ENCODE measurements around the gene NXPH3. TPM values are rescaled to one million over a fixed set of nuclear protein-coding genes. Genes with fewer than 3 reads are reported as not detected.

NXPH3 gene
- 2.2 and 2.3 TPM in 2 replicates for total RNA-seq (2014; rRNA removed; shearing (Covaris generic))

DNA sequence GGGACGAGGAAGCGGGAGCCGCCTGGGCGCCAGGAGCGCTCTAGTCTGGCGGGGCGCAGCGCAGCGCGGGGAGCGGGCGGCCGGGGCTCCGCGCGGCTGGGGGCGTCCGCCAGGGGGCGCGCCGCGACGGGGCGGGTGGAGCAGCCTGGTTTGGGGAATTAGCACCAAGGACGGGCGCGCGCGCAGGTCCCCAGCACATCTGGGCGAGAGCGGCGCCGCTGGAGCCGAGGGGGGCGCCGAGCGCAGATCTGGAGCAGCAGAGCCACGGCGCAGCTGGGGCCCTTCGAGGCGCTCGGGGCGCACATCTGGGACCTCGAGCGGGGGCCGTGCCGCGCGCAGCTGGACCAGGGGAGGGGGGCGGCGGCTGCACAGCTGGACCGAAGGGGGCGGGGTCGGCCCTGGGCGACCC, at the start of gene NXPH3:
Gene NXPH3, plus strand, starts transcription at position 193 of the 409 bp plus-strand sequence. CDS start 349 bp downstream, outside the sequence.
- H3K36me3 ChIP-seq, result no peaks in the 10 kb centered on the region
- 0 out of 2 replicates have a peak, but pooled peaks cover 5% of the 10 kb centered on the region for H3K9me3 ChIP-seq (replicated peaks)
- peak; percentile 60 to 75 for DNase-seq (ENCODE audit: low read depth in 1 of 2, low spot score in 2 of 2)
- no peak within 1 kb of the TSS for H3K27ac ChIP-seq
- peaks cover 19% of the 10 kb centered on the region for H3K4me1 ChIP-seq (replicated peaks)
- peaks cover 8% of the 10 kb centered on the region; the same call in 1 of the 2 replicates for H3K27me3 ChIP-seq (replicated peaks)
- peak within 1 kb of the TSS; percentile 52 for H3K4me3 ChIP-seq

DNA sequence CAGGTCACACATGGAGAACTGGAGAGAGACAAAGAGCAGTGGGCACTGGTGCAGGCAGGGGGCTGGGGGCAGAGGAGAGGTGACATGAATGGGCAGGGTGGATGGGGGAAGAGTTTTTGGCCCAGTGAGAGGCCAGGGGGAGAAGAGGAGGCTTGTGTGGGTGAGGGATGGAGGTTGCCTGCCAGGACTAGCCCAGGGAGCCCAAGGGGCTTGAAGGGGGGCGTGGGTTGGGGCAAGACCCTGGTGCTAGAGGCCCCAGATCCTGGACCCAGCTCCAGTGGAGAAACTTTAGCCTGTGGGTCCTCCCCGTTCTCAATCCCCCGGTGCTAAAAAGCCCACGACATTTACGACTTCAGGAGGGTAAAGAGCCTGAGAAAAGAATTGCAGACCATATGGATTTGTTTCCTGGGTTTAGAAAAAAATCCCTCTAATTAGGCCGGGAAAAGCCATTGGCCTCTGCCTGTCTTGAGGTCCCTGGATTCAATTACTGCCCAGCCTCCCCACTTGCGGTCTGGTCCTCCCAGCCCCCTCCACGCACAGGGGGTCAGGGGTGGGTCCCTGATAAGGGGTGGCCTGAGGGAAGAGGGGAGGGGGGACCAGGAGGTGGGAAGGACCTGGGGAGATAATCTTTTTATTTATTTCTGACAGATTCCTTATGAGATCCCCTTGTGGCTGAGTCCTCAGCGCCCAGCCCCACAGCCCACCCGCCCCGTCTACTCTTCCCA, 47.6 kb upstream of the NXPH3 start:
- no peak for DNase-seq (ENCODE audit: low read depth in 1 of 2, low spot score in 2 of 2)
- no peak overlapping the region for H3K4me3 ChIP-seq
- H3K4me1 ChIP-seq (replicated peaks), result peaks cover 4% of the 10 kb centered on the region; the same call in 1 of the 2 replicates
- H3K9me3 ChIP-seq (replicated peaks), result no peaks in the 10 kb centered on the region
- H3K27me3 ChIP-seq (replicated peaks), result peaks cover 15% of the 10 kb centered on the region
- no peaks in the 10 kb centered on the region for H3K36me3 ChIP-seq
- no peak overlapping the region for H3K27ac ChIP-seq

DNA sequence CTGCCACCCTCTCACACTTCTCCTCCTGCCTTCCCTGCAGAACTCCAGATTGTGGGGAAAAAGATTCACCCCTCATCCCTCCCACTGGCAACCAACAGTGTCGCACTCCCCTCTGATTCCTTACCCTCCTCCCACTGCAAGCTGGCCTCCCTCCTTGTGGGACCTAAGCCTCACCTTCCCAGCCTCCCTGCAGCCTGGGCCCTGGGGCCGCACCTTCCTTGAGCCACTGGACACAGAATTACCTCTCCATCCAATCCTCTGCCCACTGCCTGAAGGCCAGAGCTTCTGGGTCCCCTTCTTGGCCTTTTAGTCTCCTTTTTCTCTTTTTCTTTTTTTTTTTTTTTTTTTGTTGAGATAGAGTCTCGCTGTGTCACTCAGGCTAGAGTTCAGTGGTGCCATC, 46.7 kb upstream of the NXPH3 start:
- Histone ChIP-seq H3K4me3 (no peak overlapping the region), H3K9me3 (replicated peaks) (no peaks in the 10 kb centered on the region), H3K27ac (no peak overlapping the region), H3K4me1 (replicated peaks) (no peaks in the 10 kb centered on the region), H3K36me3 (no peaks in the 10 kb centered on the region), H3K27me3 (replicated peaks) (peaks cover 21% of the 10 kb centered on the region)
- DNase-seq (ENCODE audit: low read depth in 1 of 2, low spot score in 2 of 2), result no peak

DNA sequence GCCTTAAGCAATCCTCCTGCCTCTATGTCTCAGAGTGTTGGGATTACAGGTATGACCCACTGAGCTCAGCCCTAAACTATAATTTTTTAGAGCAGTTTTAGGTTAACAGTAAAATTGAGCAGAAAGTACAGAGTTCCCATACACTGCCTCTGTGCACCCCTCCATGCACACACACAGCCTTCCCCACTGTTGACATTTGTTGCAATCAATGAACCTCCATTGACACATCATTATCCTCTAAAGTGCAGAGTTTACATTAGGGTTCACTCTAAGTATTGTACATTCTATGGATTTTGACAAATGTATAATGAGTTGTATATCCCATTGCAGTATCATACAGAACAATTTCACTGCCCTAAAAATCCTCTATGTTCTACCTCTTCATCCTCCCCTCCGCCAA, 45.6 kb upstream of the NXPH3 start:
- Histone ChIP-seq H3K4me3 (no peak overlapping the region), H3K27ac (no peak overlapping the region), H3K36me3 (no peaks in the 10 kb centered on the region), H3K9me3 (replicated peaks) (no peaks in the 10 kb centered on the region), H3K27me3 (replicated peaks) (peaks cover 21% of the 10 kb centered on the region), H3K4me1 (replicated peaks) (no peaks in the 10 kb centered on the region)
- DNase-seq (ENCODE audit: low read depth in 1 of 2, low spot score in 2 of 2), result no peak

DNA sequence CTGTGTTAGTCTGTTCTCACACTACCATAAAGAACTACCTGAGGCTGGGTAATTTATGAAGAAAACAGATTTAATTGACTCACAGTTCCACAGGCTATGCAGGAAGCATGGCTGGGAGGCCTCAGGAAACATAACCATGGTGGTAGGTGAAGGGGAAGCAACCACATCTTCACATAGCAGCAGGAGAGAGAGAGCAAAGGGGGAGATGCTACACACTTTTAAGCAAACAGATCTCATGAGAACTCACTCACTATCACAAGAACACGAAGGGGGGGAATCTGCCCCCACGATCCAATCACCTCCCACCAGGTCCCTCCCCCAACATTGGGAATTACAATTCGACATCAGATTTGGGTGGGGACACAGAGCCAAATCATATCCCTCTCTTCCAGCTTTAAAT, 31.8 kb upstream of the NXPH3 start:
- no peak for DNase-seq (ENCODE audit: low read depth in 1 of 2, low spot score in 2 of 2)
- peaks cover under 1% of the 10 kb centered on the region; the same call in 1 of the 2 replicates for H3K27me3 ChIP-seq (replicated peaks)
- H3K36me3 ChIP-seq, result no peaks in the 10 kb centered on the region
- no peak overlapping the region for H3K4me3 ChIP-seq
- no peaks in the 10 kb centered on the region; the same call in none of the 2 replicates for H3K9me3 ChIP-seq (replicated peaks)
- no peak overlapping the region for H3K27ac ChIP-seq
- no peaks in the 10 kb centered on the region for H3K4me1 ChIP-seq (replicated peaks)

DNA sequence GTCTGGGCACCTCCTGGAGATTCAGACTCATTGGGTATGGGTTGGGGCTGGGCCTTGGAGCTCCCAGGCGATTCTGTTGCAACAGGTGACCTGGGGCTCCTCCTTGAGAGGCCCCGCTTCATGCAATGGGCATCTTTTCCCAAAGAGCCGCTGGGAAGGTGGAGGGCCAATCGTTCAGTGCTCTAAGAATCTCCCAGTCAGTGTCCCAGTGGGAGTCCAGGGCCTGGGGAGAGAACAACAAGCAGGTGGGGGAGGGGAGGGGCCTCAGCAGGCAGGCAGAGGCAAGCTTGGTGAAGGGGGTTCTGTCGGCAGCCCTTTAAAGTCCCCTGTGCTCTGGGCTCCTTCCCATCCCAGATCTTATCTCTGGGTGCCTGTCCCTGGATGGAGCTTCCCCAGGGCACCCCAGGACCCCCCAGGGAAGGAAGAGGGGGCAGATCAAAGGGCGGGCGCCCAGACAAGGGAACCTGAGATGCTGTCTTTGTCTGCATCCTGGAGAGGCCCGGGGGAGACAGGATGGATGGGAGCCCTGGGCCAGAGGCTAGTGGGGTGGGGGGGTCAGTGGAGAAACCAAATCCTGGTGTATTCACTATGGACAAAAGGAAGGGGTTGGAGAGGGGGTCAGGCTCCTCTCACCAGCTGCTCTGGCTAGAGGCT, 30.5 kb upstream of the NXPH3 start:
- H3K4me1 ChIP-seq (replicated peaks), result no peaks in the 10 kb centered on the region
- H3K4me3 ChIP-seq, result no peak overlapping the region
- no peaks in the 10 kb centered on the region; the same call in none of the 2 replicates for H3K9me3 ChIP-seq (replicated peaks)
- DNase-seq (ENCODE audit: low read depth in 1 of 2, low spot score in 2 of 2), result no peak
- no peaks in the 10 kb centered on the region for H3K36me3 ChIP-seq
- no peaks in the 10 kb centered on the region for H3K27me3 ChIP-seq (replicated peaks)
- H3K27ac ChIP-seq, result no peak overlapping the region

DNA sequence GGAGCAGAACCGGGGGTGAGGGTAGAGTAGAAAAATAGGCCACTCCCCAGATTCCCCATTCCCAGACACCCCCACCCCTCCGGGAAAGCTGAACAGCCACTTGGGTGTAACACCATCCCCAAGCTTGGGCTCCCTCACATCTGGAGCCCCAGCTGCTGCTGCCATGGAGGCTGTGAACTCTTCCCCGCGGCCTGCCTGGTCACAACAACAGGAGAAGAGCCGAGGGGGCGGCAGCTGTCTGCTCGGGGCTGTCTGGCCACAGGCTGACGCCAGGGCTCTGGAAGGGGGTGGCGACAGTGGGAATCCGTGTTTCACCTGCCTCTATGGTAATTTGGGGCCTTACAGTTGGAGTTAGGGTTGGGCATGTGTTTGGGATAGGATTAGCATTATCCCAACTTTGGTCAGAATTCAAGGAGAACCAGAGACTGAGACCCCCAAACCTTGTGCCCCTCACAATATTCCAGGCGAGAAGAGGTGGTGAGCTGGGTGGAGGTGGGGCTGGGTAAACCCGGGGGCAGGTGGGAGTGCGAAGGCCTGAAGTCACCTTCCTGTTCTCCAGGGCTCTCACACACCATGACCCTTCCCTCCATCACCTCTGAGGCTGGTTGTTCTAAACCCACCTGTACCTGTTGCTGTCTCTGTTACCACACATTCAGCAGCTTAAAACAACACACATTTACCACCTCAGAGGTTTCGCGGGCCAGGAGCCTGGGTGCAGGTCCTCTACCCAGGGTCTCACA, 29.7 kb upstream of the NXPH3 start:
- Histone ChIP-seq H3K36me3 (no peaks in the 10 kb centered on the region), H3K4me1 (replicated peaks) (no peaks in the 10 kb centered on the region), H3K27ac (no peak overlapping the region), H3K4me3 (no peak overlapping the region), H3K9me3 (replicated peaks) (no peaks in the 10 kb centered on the region; the same call in 1 of the 2 replicates), H3K27me3 (replicated peaks) (no peaks in the 10 kb centered on the region)
- DNase-seq (ENCODE audit: low read depth in 1 of 2, low spot score in 2 of 2), result no peak

DNA sequence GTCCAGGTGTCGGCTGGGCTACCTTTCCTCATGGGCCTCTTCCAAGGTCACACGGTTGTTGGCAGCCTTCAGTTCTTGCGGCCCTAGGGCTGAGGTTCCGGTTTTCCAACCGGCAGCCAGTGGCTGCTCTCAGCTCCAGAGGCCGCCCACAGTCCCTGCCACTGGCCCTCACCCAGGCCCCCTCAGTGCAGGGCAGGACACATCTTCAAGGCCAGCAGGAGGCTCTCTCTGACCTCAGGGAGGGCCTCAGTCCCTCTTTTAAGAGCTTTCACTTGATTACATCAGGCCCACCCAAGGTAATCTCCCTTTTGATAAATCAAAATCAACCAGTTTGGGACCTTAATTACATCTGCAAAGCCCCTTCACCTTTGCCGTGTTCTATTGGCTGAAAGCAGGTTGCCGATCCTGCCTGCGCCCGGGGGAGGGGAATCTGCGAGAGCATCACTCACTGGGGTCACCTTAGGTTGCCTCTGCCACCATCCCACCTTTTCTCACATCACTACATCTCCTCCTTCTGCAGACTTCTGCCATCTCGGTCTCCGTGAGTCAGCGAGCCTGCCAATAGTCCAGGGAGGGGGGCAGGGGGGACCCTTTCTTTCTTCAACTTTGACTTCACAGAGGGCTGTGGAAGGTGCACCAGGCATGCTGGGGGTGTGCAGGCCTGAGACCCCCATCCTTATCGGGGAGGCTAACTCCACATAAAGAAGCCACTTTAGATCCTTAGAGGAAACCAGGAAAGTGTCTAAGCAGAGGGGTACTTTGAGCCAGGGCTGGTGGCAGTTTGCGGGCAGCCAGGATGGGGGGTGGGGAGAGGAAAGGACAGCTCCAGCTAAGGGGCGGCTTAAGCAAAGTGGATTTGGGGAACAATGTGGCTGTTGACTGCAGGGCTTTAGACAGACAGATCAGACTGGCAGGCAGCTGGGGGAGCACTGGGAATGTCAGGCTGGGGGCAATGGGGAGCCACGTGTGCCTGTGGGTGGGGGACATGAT, 28.8 kb upstream of the NXPH3 start:
- Histone ChIP-seq H3K27me3 (replicated peaks) (no peaks in the 10 kb centered on the region), H3K9me3 (replicated peaks) (no peaks in the 10 kb centered on the region; the same call in 1 of the 2 replicates), H3K27ac (no peak overlapping the region), H3K4me1 (replicated peaks) (no peaks in the 10 kb centered on the region), H3K4me3 (no peak overlapping the region), H3K36me3 (no peaks in the 10 kb centered on the region)
- no peak for DNase-seq (ENCODE audit: low read depth in 1 of 2, low spot score in 2 of 2)

DNA sequence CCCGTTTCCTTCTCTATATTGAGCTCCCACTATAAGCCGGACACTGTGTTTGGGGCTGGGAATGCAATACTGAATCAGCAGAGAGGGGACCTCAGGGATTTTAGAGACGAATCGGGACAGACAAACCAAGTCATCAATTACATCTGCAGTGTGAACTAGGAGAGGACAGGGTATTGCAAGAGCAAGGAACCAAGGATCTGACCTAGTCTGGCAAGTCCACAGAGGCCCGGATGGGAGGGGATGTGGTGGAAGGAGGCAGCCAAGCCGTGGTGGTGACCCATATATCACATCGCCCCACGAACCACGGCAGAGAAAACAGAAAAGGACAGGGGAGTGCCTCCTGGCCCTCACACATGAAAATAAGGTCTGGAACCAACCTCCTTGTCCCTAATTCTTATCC, 28.1 kb upstream of the NXPH3 start:
- no peaks in the 10 kb centered on the region for H3K4me1 ChIP-seq (replicated peaks)
- no peak for DNase-seq (ENCODE audit: low read depth in 1 of 2, low spot score in 2 of 2)
- no peak overlapping the region for H3K4me3 ChIP-seq
- no peak overlapping the region for H3K27ac ChIP-seq
- no peaks in the 10 kb centered on the region; the same call in 1 of the 2 replicates for H3K9me3 ChIP-seq (replicated peaks)
- H3K27me3 ChIP-seq (replicated peaks), result no peaks in the 10 kb centered on the region
- no peaks in the 10 kb centered on the region for H3K36me3 ChIP-seq

DNA sequence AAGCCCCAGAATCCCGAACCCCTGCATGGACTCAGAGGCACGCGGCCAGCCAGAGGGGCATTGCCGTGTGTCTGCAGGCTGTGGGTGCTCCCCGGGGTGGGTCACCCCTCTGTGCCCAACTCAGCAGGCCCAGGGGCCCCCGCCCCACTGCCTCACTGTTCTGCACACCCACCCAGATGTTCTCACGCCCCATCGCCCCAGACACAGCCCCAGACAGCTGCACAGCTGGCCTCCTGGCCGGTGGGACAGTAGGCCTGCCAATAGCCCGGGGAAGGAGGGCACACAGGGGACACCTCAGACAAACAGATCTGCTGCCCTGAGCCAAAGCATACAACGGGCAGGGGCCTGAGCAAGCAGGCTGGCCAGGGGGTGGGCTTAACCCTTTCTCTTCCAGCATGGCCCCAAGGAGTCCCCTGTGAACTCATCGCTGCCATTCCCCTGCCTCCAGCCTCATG, 27.6 kb upstream of the NXPH3 start:
- Histone ChIP-seq H3K27ac (no peak overlapping the region), H3K27me3 (replicated peaks) (no peaks in the 10 kb centered on the region), H3K4me1 (replicated peaks) (no peaks in the 10 kb centered on the region), H3K36me3 (no peaks in the 10 kb centered on the region), H3K4me3 (no peak overlapping the region), H3K9me3 (replicated peaks) (no peaks in the 10 kb centered on the region; the same call in 1 of the 2 replicates)
- no peak for DNase-seq (ENCODE audit: low read depth in 1 of 2, low spot score in 2 of 2)

DNA sequence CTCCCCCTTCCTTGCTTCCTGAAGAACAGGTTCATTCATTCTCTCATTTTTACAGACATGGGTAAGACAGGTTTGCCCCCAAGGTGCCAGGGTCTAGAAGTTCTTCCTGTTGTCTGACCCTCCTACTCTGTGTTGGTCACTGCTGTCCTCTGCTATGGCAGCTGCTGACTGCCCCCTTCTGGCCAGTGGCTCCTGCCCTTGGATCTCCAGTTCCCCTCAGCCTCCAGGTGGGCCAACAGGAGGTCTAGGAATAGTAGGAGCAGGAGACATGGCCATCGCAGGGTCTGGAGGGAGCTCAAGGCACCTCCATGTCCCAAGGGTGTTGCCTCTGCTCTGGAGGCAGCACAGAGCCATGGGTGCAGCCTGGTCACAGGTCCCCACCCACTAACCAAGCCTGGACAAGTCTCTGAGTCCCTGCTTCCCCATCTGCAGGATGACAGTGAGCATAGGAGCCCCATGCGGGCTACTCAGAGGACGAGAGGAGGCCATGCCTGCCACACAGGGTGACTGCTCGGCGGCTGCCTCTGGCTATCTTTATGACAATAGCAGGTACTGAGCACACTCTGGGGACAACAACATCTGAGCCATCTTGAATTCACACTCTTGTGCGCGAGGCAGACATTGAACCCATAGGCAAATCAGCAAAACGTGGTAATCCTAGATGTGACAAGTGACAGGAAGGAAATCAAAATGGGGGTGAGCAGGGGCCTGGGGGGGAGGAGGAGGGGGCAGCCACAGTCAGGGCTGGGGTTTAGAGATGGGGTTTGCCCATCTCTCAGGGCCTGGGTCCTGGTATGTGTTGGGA, 27.0 kb upstream of the NXPH3 start:
- no peak overlapping the region for H3K27ac ChIP-seq
- no peaks in the 10 kb centered on the region for H3K27me3 ChIP-seq (replicated peaks)
- no peaks in the 10 kb centered on the region for H3K36me3 ChIP-seq
- H3K4me1 ChIP-seq (replicated peaks), result no peaks in the 10 kb centered on the region
- no peaks in the 10 kb centered on the region; the same call in 1 of the 2 replicates for H3K9me3 ChIP-seq (replicated peaks)
- no peak overlapping the region for H3K4me3 ChIP-seq
- peak in 1 of 2 experiments; percentile 34 for DNase-seq (ENCODE audit: low read depth in 1 of 2, low spot score in 2 of 2)

DNA sequence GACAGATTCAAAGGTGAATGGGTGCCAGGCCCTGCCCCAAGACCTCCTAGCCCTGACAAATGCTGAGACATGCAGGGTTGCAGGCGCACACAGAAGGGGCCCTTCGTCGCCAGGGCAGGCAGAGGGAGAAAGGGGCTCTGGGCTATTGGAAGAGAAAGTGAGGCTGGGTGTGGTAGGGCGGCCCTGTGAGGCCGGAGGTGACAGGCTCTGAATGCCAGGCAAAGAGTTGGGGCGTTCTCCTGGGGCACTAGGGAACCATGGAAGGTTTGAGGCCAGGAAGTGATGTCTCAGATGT, 26.4 kb upstream of the NXPH3 start:
- H3K9me3 ChIP-seq (replicated peaks), result no peaks in the 10 kb centered on the region
- H3K4me1 ChIP-seq (replicated peaks), result no peaks in the 10 kb centered on the region
- H3K27me3 ChIP-seq (replicated peaks), result no peaks in the 10 kb centered on the region
- H3K36me3 ChIP-seq, result no peaks in the 10 kb centered on the region
- DNase-seq (ENCODE audit: low read depth in 1 of 2, low spot score in 2 of 2), result no peak
- H3K4me3 ChIP-seq, result no peak overlapping the region
- no peak overlapping the region for H3K27ac ChIP-seq

All from SJSA1 (cell line).